Testis (tissue), 3 donors: ENCODE results near the gene GP1BB. TPM values are rescaled to one million over a fixed set of nuclear protein-coding genes. Genes with fewer than 3 reads are reported as not detected.
A peak's percentile ranks its signal among the peaks of the same experiment; 100 is the strongest.

Experiments used
- DNase-seq: peaks from one replicate; pipeline ENCODE4 v3.0.0-alpha.2; 2019
- H3K27ac ChIP-seq, 2 donors: fragments of 200-600 bp; sonication (generic); one replicate each; pipeline ENCODE4 v1.5.1; 2019
- H3K27me3 ChIP-seq: fragments of 200-600 bp; sonication (generic); one replicate; pipeline ENCODE4 v1.5.1; 2019
- H3K36me3 ChIP-seq: fragments of 200-600 bp; sonication (generic); one replicate; pipeline ENCODE4 v1.5.1; 2017; ENCODE audit warnings: low read depth; ENCODE audit errors: missing control alignments
- H3K4me1 ChIP-seq: fragments of 200-600 bp; sonication (generic); one replicate; pipeline ENCODE4 v1.5.1; 2019
- H3K4me3 ChIP-seq, 2 donors: fragments of 200-600 bp; sonication (generic); one replicate each; pipeline ENCODE4 v1.5.1; 2017 to 2019
- H3K9me3 ChIP-seq: fragments of 200-600 bp; sonication (generic); one replicate; pipeline ENCODE4 v1.5.1; 2017
- CTCF ChIP-seq, 3 experiments: fragments of 450-650 bp in 2 of 3; fragments of 200-600 bp in 1 of 3; sonication (generic) in 1 of 3; IDR thresholded peaks; one replicate each; pipeline ENCODE4 v1.5.1; 2016 to 2019; ENCODE audit warnings: antibody characterized with exemption in 3 of 3, mild to moderate bottlenecking in 2 of 3, moderate library complexity in 1 of 3
- POLR2A ChIP-seq: fragments of 450-650 bp; IDR thresholded peaks from one replicate; pipeline ENCODE4 v1.6.1; 2017; ENCODE audit warnings: antibody characterized with exemption, mild to moderate bottlenecking, moderate library complexity
- WGBS, 2 donors: methylation state at CpG; one replicate each; pipeline ENCODE4 v1.1.5; 2018; 5-methylcytosine and 5-hydroxymethylcytosine counted together
- intact Hi-C: fragments of 100-400 bp; cut with DNase I; formaldehyde crosslinking; loops from one replicate; pipeline ENCODE4 v1.15.1; 2023; ENCODE audit warnings: low total_unique reads
- polyA plus RNA-seq: library from polyadenylated mRNA; stranded (reverse); fragments of 350-450 nt; fragmentation: Illumina TruSeq; extraction: RNeasy Lipid Tissue Mini Kit (QIAGEN cat#74804); gene quantifications from one replicate; pipeline ENCODE4 v1.2.3, GENCODE V29; 2014; ENCODE audit warnings: low read depth, low replicate concordance; ENCODE audit not compliant: insufficient read depth
- total RNA-seq, 2 donors: library from RNA; depleted of rRNA; stranded (reverse); fragments of >200 nt; gene quantifications; one replicate each; pipeline ENCODE4 v1.2.3, GENCODE V29; 2016

The GP1BB gene
- total and polyA plus RNA-seq, 3 donors from 2014 or later, result 28.0 to 65.1 TPM; not detected in 1

GRCh38 chr22:19763458-19764298 lies 40.3 kb downstream of the GP1BB start:
- Histone ChIP-seq H3K27me3 (no peaks in the 10 kb centered on the region), H3K36me3 (no peaks in the 10 kb centered on the region), H3K4me3 (no peak overlapping the region), H3K9me3 (no peaks in the 10 kb centered on the region), H3K4me1 (peaks cover 8% of the 10 kb centered on the region), H3K27ac (no peak overlapping the region)
- TF ChIP-seq POLR2A, result no peak
- 72 to 77% methylated on average over 28 to 39 of the region's 39 CpGs for WGBS, 2 donors
- intact Hi-C loops, result no loop called here
- DNase-seq, result no peak

GRCh38 chr22:19764299-19764593 lies 40.9 kb downstream of the GP1BB start:
- Histone ChIP-seq H3K27me3 (no peaks in the 10 kb centered on the region), H3K27ac (no peak overlapping the region), H3K4me3 (no peak overlapping the region), H3K4me1 (peaks cover 8% of the 10 kb centered on the region), H3K36me3 (no peaks in the 10 kb centered on the region), H3K9me3 (no peaks in the 10 kb centered on the region)
- TF ChIP-seq CTCF (IDR thresholded peaks at IDR 0.05) (no peak), POLR2A (no peak)
- DNase-seq, result no peak
- intact Hi-C loops, result no loop called here
- WGBS, 2 donors, result 74 to 84% methylated on average over 6 to 17 of the region's 17 CpGs

- DNase-seq, result no peak
- WGBS, 2 donors, result 56 to 68% methylated on average over 21 to 25 of the region's 25 CpGs
- Histone ChIP-seq H3K36me3 (no peaks in the 10 kb centered on the region), H3K9me3 (no peaks in the 10 kb centered on the region), H3K27me3 (no peaks in the 10 kb centered on the region), H3K4me1 (peaks cover 8% of the 10 kb centered on the region), H3K27ac (no peak overlapping the region), H3K4me3 (no peak overlapping the region)
- TF ChIP-seq CTCF (IDR thresholded peaks at IDR 0.05) (no peak), POLR2A (no peak)
- intact Hi-C loops, result no loop called here
Measured at GRCh38 chr22:19764636-19765476, 41.5 kb downstream of the GP1BB start.

GRCh38 chr22:19765477-19766239 lies 42.3 kb downstream of the GP1BB start:
- intact Hi-C loops, result no loop called here
- Histone ChIP-seq H3K27ac (no peak overlapping the region), H3K4me1 (peaks cover 8% of the 10 kb centered on the region), H3K36me3 (no peaks in the 10 kb centered on the region), H3K9me3 (no peaks in the 10 kb centered on the region), H3K4me3 (peak overlapping the region in 1 of 2 donors; percentile 38), H3K27me3 (no peaks in the 10 kb centered on the region)
- peak; percentile 61 for DNase-seq
- 4% methylated on average over 33 of the region's 83 CpGs; no CpG with 5 or more reads in 1 of the 2 donors for WGBS, 2 donors
- TF ChIP-seq POLR2A (no peak), CTCF (IDR thresholded peaks at IDR 0.05) (no peak)

- no peaks in the 10 kb centered on the region for H3K27me3 ChIP-seq
- intact Hi-C loops, result no loop called here
- H3K4me1 ChIP-seq, result peaks cover 8% of the 10 kb centered on the region
- H3K36me3 ChIP-seq, result no peaks in the 10 kb centered on the region
- 0% methylated on average over 17 of the region's 36 CpGs; no CpG with 5 or more reads in 1 of the 2 donors for WGBS, 2 donors
- peak overlapping the region in 1 of 2 donors; percentile 36 for H3K4me3 ChIP-seq
- DNase-seq, result no peak
- TF ChIP-seq CTCF (IDR thresholded peaks at IDR 0.05), result no peak
- no peaks in the 10 kb centered on the region for H3K9me3 ChIP-seq
- no peak overlapping the region for H3K27ac ChIP-seq
Measured at GRCh38 chr22:19766240-19766510, 42.8 kb downstream of the GP1BB start.
